Osteocyte (in vitro differentiated cells): ENCODE results near the gene APOL3. TPM values are rescaled to one million over a fixed set of nuclear protein-coding genes. Genes with fewer than 3 reads are reported as not detected.
"Not testable (repeated sequence)": the region's sequence is repeated elsewhere in the genome, so short reads cannot be mapped to it uniquely, and the experiment has no call there.

Source experiments
- DNase-seq: peaks from one replicate; pipeline ENCODE4 v3.0.0; 2021; ENCODE audit warnings: mixed read lengths; ENCODE audit not compliant: unreplicated experiment; ENCODE audit errors: extremely low spot score
- H3K27ac Mint-ChIP-seq: one replicate; pipeline ENCODE4 v1.8.0; 2021; ENCODE audit warnings: mild to moderate bottlenecking, mixed read lengths; ENCODE audit not compliant: unreplicated experiment
- H3K27me3 Mint-ChIP-seq: one replicate; pipeline ENCODE4 v1.8.0; 2021; ENCODE audit warnings: mixed read lengths; ENCODE audit not compliant: unreplicated experiment
- H3K36me3 Mint-ChIP-seq: one replicate; pipeline ENCODE4 v1.8.0; 2021; ENCODE audit warnings: mixed read lengths; ENCODE audit not compliant: unreplicated experiment
- H3K4me1 Mint-ChIP-seq: one replicate; pipeline ENCODE4 v1.8.0; 2021; ENCODE audit warnings: mixed read lengths; ENCODE audit not compliant: unreplicated experiment
- H3K4me3 Mint-ChIP-seq: one replicate; pipeline ENCODE4 v1.8.0; 2021; ENCODE audit warnings: mild to moderate bottlenecking, moderate library complexity, mixed read lengths; ENCODE audit not compliant: unreplicated experiment
- H3K9me3 Mint-ChIP-seq: one replicate; pipeline ENCODE4 v1.8.0; 2021; ENCODE audit warnings: mixed read lengths; ENCODE audit not compliant: unreplicated experiment
- total RNA-seq: library from RNA; stranded (reverse); gene quantifications from 2 replicates; pipeline ENCODE4 v1.2.1, GENCODE V29; 2021
- TF ChIP-seq, protein P1 (sequence below): fragments of 200-600 bp; sonication (generic); IDR thresholded peaks from 2 replicates; pipeline ENCODE4 v1.5.0; 2021; ENCODE audit warnings: antibody characterized with exemption, mild to moderate bottlenecking, moderate library complexity

APOL3 gene
- total RNA-seq, 1 donor from 2014 or later, result 10.8 TPM

GRCh38 chr22:36153501-36154422 lies 6.8 kb downstream of the APOL3 start:
- no peak overlapping the region for H3K27ac Mint-ChIP-seq
- H3K27me3 Mint-ChIP-seq, result no peaks in the 10 kb centered on the region
- H3K9me3 Mint-ChIP-seq, result peaks cover 8% of the 10 kb centered on the region
- H3K4me1 Mint-ChIP-seq, result peaks cover 33% of the 10 kb centered on the region
- DNase-seq, result no peak
- no peak overlapping the region for H3K4me3 Mint-ChIP-seq
- TF ChIP-seq, protein P1, sequence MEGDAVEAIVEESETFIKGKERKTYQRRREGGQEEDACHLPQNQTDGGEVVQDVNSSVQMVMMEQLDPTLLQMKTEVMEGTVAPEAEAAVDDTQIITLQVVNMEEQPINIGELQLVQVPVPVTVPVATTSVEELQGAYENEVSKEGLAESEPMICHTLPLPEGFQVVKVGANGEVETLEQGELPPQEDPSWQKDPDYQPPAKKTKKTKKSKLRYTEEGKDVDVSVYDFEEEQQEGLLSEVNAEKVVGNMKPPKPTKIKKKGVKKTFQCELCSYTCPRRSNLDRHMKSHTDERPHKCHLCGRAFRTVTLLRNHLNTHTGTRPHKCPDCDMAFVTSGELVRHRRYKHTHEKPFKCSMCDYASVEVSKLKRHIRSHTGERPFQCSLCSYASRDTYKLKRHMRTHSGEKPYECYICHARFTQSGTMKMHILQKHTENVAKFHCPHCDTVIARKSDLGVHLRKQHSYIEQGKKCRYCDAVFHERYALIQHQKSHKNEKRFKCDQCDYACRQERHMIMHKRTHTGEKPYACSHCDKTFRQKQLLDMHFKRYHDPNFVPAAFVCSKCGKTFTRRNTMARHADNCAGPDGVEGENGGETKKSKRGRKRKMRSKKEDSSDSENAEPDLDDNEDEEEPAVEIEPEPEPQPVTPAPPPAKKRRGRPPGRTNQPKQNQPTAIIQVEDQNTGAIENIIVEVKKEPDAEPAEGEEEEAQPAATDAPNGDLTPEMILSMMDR, result no peak
- H3K36me3 Mint-ChIP-seq, result peaks cover 6% of the 10 kb centered on the region

- DNase-seq, H3K27me3 Mint-ChIP-seq, H3K36me3 Mint-ChIP-seq: not testable (repeated sequence)
Measured at GRCh38 chr22:36152821-36153220, 7.7 kb downstream of the APOL3 start.

DNA sequence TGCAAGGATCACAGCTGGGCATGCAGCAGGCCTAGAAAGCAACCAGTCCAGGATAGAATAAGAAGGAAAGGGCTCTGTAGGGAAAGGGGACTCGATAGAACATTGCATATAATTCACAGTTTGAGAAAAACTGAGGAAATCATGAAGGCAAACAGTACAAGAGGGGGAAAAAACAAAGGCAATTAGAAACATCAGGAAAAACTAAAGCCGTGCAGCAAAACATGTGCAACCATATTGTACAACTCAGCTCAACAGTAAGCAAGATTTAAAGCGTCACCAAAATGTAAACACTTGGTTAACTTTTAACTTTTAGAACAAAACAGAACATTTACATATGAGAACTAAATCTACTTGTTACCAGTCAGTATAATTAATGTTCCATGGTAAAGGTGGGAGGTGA lies 8.5 kb downstream of the APOL3 start:
- Mint-ChIP-seq H3K27ac (no peak overlapping the region), H3K36me3 (peaks cover 6% of the 10 kb centered on the region), H3K27me3 (no peaks in the 10 kb centered on the region), H3K4me1 (peaks cover 30% of the 10 kb centered on the region), H3K9me3 (peaks cover 8% of the 10 kb centered on the region), H3K4me3 (no peak overlapping the region)
- TF ChIP-seq, protein P1, result no peak
- DNase-seq, result no peak

More at GRCh38 chr22:36152821-36153220, 7.7 kb downstream of the APOL3 start:
- H3K4me1 Mint-ChIP-seq, result peaks cover 32% of the 10 kb centered on the region
- H3K9me3 Mint-ChIP-seq, H3K27ac Mint-ChIP-seq, H3K4me3 Mint-ChIP-seq: not testable (repeated sequence)

GRCh38 chr22:36151006-36151595 lies 9.5 kb downstream of the APOL3 start:
- TF ChIP-seq, protein P1, result no peak
- peaks cover 8% of the 10 kb centered on the region for H3K9me3 Mint-ChIP-seq
- no peak overlapping the region for H3K4me3 Mint-ChIP-seq
- H3K27ac Mint-ChIP-seq, result peak overlapping the region; percentile 40
- peaks cover 6% of the 10 kb centered on the region for H3K36me3 Mint-ChIP-seq
- no peak for DNase-seq
- peaks cover 23% of the 10 kb centered on the region for H3K4me1 Mint-ChIP-seq
- H3K27me3 Mint-ChIP-seq, result no peaks in the 10 kb centered on the region

DNA sequence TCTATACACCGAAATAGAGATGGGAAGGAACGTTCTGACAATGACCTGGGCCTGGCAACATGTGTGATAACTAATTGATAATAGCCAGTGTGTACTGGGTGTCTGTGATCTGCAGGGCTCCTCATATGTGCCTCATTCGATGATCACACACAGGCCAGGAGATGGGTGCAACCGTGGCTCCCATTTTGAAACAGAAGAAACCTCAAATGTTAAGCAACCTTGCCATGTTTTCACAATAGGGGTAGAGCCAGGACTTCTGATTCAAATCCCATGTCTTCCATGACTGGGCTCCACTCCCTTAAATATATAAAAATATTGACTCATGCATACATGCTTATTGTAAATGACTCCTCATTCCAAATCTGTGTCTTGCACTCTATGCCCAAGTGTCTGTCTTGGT lies 11.1 kb downstream of the APOL3 start:
- no peak overlapping the region for H3K4me3 Mint-ChIP-seq
- peaks cover 3% of the 10 kb centered on the region for H3K36me3 Mint-ChIP-seq
- peaks cover 8% of the 10 kb centered on the region for H3K9me3 Mint-ChIP-seq
- DNase-seq, result no peak
- no peaks in the 10 kb centered on the region for H3K27me3 Mint-ChIP-seq
- peaks cover 26% of the 10 kb centered on the region for H3K4me1 Mint-ChIP-seq
- TF ChIP-seq, protein P1, result no peak
- no peak overlapping the region for H3K27ac Mint-ChIP-seq
